GM23338 (cell line): ENCODE data around the gene ELOVL6. TPM values are rescaled to one million over a fixed set of nuclear protein-coding genes. Genes with fewer than 3 reads are reported as not detected.

Source experiments
- ATAC-seq: fragments of 200-7000 bp; cut with Tn5 transposase; 3 replicates; pipeline ENCODE4 v1.9.1; 2020
- DNase-seq: peaks from one replicate; pipeline ENCODE4 v3.0.0-alpha.2; 2015; ENCODE audit warnings: low spot score
- H2AFZ ChIP-seq: fragments of 200-600 bp; sonication (generic); 2 replicates; pipeline ENCODE4 v1.8.0; 2016; ENCODE audit warnings: antibody characterized with exemption, mild to moderate bottlenecking, moderate library complexity
- H3F3A ChIP-seq: fragments of 200-600 bp; sonication (generic); replicated peaks from 2 replicates; pipeline ENCODE4 v1.8.0; 2017; ENCODE audit warnings: antibody characterized with exemption, mixed run types, low read depth
- H3K27ac ChIP-seq: fragments of 200-600 bp; sonication (generic); 2 replicates; pipeline ENCODE4 v1.6.1; 2016; ENCODE audit warnings: low read depth
- H3K27me3 ChIP-seq: fragments of 200-600 bp; sonication (generic); 2 replicates; pipeline ENCODE4 v1.8.0; 2016; ENCODE audit warnings: mild to moderate bottlenecking, mixed run types, moderate library complexity; ENCODE audit not compliant: insufficient read depth
- H3K36me3 ChIP-seq: fragments of 200-600 bp; sonication (generic); 2 replicates; pipeline ENCODE4 v1.8.0; 2016; ENCODE audit warnings: mild to moderate bottlenecking; ENCODE audit not compliant: insufficient read depth
- H3K4me1 ChIP-seq: fragments of 200-600 bp; sonication (generic); 2 replicates; pipeline ENCODE4 v1.8.0; 2016; ENCODE audit warnings: mild to moderate bottlenecking, moderate library complexity; ENCODE audit not compliant: insufficient read depth
- H3K4me2 ChIP-seq: fragments of 200-600 bp; sonication (generic); 2 replicates; pipeline ENCODE4 v1.7.1; 2017; ENCODE audit warnings: mixed run types
- H3K4me3 ChIP-seq: fragments of 200-600 bp; sonication (generic); 2 replicates; pipeline ENCODE4 v1.6.1; 2016; ENCODE audit warnings: mixed run types
- H3K79me2 ChIP-seq: fragments of 200-600 bp; sonication (generic); replicated peaks from 2 replicates; pipeline ENCODE4 v1.8.0; 2017; ENCODE audit warnings: mild to moderate bottlenecking; ENCODE audit not compliant: insufficient read depth
- H3K9me2 ChIP-seq: fragments of 200-600 bp; sonication (generic); 2 replicates; pipeline ENCODE4 v1.8.0; 2017; ENCODE audit not compliant: insufficient read depth
- H4K20me1 ChIP-seq: fragments of 200-600 bp; sonication (generic); replicated peaks from 2 replicates; pipeline ENCODE4 v1.8.0; 2017; ENCODE audit warnings: mild to moderate bottlenecking; ENCODE audit not compliant: insufficient read depth
- H3K27ac Mint-ChIP-seq: 2 replicates; pipeline ENCODE4 v1.8.0; 2020; ENCODE audit warnings: inconsistent platforms, mild to moderate bottlenecking, moderate library complexity, mixed read lengths
- H3K27me3 Mint-ChIP-seq: 3 replicates; pipeline ENCODE4 v1.8.0; 2022; ENCODE audit warnings: low read depth, mild to moderate bottlenecking, moderate library complexity, mixed read lengths, inconsistent platforms; ENCODE audit not compliant: insufficient read depth, poor library complexity
- H3K36me3 Mint-ChIP-seq: 3 replicates; pipeline ENCODE4 v1.8.0; 2021; ENCODE audit warnings: low read depth, mild to moderate bottlenecking, inconsistent platforms, moderate library complexity, mixed read lengths
- H3K4me1 Mint-ChIP-seq: 3 replicates; pipeline ENCODE4 v1.8.0; 2020; ENCODE audit warnings: mild to moderate bottlenecking, inconsistent platforms, mixed read lengths
- H3K4me3 Mint-ChIP-seq: 3 replicates; pipeline ENCODE4 v1.8.0; 2021; ENCODE audit warnings: moderate library complexity, mild to moderate bottlenecking, inconsistent platforms, mixed read lengths
- H3K9me3 Mint-ChIP-seq: 3 replicates; pipeline ENCODE4 v1.8.0; 2020; ENCODE audit warnings: moderate library complexity, mild to moderate bottlenecking, inconsistent platforms, mixed read lengths
- CREB1 ChIP-seq: fragments of 250-450 bp; sonication (Bioruptor Pico); IDR thresholded peaks from 2 replicates; pipeline ENCODE4 v1.5.0; 2020; ENCODE audit warnings: low read depth, mild to moderate bottlenecking, moderate library complexity
- EZH2 ChIP-seq: fragments of 200-600 bp; sonication (generic); IDR thresholded peaks from one replicate; pipeline ENCODE4 v1.8.0; 2017; ENCODE audit warnings: antibody characterized with exemption, mild to moderate bottlenecking, low read depth; ENCODE audit not compliant: unreplicated experiment
- EZH2phosphoT487 ChIP-seq: fragments of 200-600 bp; sonication (generic); IDR thresholded peaks from one replicate; pipeline ENCODE4 v1.8.1; 2018; ENCODE audit warnings: antibody characterized with exemption; ENCODE audit not compliant: unreplicated experiment
- JUNB ChIP-seq: IDR thresholded peaks from one replicate; pipeline ENCODE4 v1.6.1; 2016; ENCODE audit warnings: antibody characterized with exemption; ENCODE audit not compliant: unreplicated experiment
- NANOG ChIP-seq: IDR thresholded peaks from 2 replicates; pipeline ENCODE4 v1.6.1; 2016; ENCODE audit warnings: antibody characterized with exemption, borderline replicate concordance
- POLR2AphosphoS5 ChIP-seq: IDR thresholded peaks from 2 replicates; pipeline ENCODE4 v1.6.1; 2016; ENCODE audit warnings: antibody characterized with exemption, low read depth
- STAT1 ChIP-seq: IDR thresholded peaks from one replicate; pipeline ENCODE4 v1.6.1; 2016; ENCODE audit warnings: antibody characterized with exemption; ENCODE audit not compliant: unreplicated experiment
- ZNF114 ChIP-seq: fragments of 250-450 bp; sonication (Bioruptor Pico); IDR thresholded peaks from 2 replicates; pipeline ENCODE4 v1.5.0; 2020; ENCODE audit warnings: mild to moderate bottlenecking, moderate library complexity
- ZNF331 ChIP-seq: fragments of 250-450 bp; sonication (Bioruptor Pico); IDR thresholded peaks from 2 replicates; pipeline ENCODE4 v1.5.0; 2020; ENCODE audit warnings: low read depth, mild to moderate bottlenecking, moderate library complexity
- polyA plus RNA-seq: library from polyadenylated mRNA; unstranded; fragments of >200 nt; fragmentation: Nextera tagmentation; extraction: Ambion mirVana; gene quantifications from 2 replicates; pipeline ENCODE4 v1.2.1, GENCODE V29; 2016
- total RNA-seq: library from RNA; depleted of rRNA; stranded (reverse); fragments of >200 nt; shearing (Covaris generic); gene quantifications from 2 replicates; pipeline ENCODE4 v1.2.3, GENCODE V29; 2014
- TF ChIP-seq, protein P1 (sequence below): IDR thresholded peaks from one replicate; pipeline ENCODE4 v1.6.1; 2018; ENCODE audit warnings: antibody characterized with exemption; ENCODE audit not compliant: unreplicated experiment
- TF ChIP-seq, protein P2 (sequence below): IDR thresholded peaks from 2 replicates; pipeline ENCODE4 v1.6.1; 2016; ENCODE audit warnings: antibody characterized with exemption
- TF ChIP-seq, protein P3 (sequence below): fragments of 250-450 bp; sonication (Bioruptor Pico); IDR thresholded peaks from 2 replicates; pipeline ENCODE4 v1.5.0; 2020; ENCODE audit warnings: mild to moderate bottlenecking, moderate library complexity
- TF ChIP-seq, protein P4 (sequence below), 2 experiments: fragments of 200-600 bp in 1 of 2; sonication (generic) in 1 of 2; conservative IDR thresholded peaks; 2 replicates each; pipeline versions ENCODE4 v1.5.1 to v1.6.1; 2016 to 2017; ENCODE audit warnings: antibody characterized with exemption in 2 of 2, low read depth in 2 of 2, mild to moderate bottlenecking in 2 of 2, moderate library complexity in 1 of 2

The ELOVL6 gene
- total and polyA plus RNA-seq, 2 experiments from 2014 or later: 82.7 to 89.5 TPM

DNA sequence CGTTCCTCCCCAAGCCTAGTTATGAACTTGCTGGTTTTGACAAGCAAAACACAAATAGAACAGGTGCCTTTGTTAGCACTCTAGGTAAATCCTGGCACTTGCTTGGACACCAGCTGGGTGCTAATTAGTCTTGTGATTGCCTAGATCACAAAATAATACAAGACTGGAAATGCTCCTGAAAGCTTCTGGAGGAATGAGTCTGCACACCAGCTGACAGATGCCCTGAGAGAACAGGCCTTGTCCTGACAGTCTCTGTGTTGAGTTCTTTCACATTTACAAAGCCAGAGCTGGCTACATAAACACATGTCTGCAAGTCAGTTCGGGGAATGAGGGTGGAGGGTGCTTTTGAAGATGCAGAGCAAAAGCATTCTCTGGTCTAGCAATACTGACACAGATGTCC lies 93.8 kb downstream of the ELOVL6 start:
- Histone ChIP-seq H3K27ac (no peak overlapping the region), H3K36me3 (no peaks in the 10 kb centered on the region), H3K4me3 (no peak overlapping the region), H3K4me2 (no peak overlapping the region), H3K27me3 (no peaks in the 10 kb centered on the region), H4K20me1 (peaks cover 5% of the 10 kb centered on the region; the same call in 1 of the 2 replicates), H2AFZ (no peak overlapping the region), H3F3A (no peaks in the 10 kb centered on the region), H3K79me2 (peaks cover 65% of the 10 kb centered on the region), H3K4me1 (peaks cover 37% of the 10 kb centered on the region), H3K9me2 (no peaks in the 10 kb centered on the region)
- H3K4me3 Mint-ChIP-seq: no peak overlapping the region
- 0 out of 2 replicates have a peak overlapping the region, but pooled peaks have one; percentile 36 for H3K27ac Mint-ChIP-seq
- peaks cover 44% of the 10 kb centered on the region for H3K4me1 Mint-ChIP-seq
- peaks cover 26% of the 10 kb centered on the region; the same call in 2 of the 3 replicates for H3K36me3 Mint-ChIP-seq
- H3K27me3 Mint-ChIP-seq: no peaks in the 10 kb centered on the region
- no peak for ATAC-seq
- DNase-seq: no peak
- H3K9me3 Mint-ChIP-seq: no peaks in the 10 kb centered on the region
- TF ChIP-seq ZNF114 (no peak), STAT1 (no peak), EZH2 (no peak), EZH2phosphoT487 (no peak), NANOG (no peak), CREB1 (CRISPR knock-in tag) (no peak), POLR2AphosphoS5 (no peak), JUNB (no peak), ZNF331 (CRISPR knock-in tag) (no peak)
- TF ChIP-seq, protein P1, sequence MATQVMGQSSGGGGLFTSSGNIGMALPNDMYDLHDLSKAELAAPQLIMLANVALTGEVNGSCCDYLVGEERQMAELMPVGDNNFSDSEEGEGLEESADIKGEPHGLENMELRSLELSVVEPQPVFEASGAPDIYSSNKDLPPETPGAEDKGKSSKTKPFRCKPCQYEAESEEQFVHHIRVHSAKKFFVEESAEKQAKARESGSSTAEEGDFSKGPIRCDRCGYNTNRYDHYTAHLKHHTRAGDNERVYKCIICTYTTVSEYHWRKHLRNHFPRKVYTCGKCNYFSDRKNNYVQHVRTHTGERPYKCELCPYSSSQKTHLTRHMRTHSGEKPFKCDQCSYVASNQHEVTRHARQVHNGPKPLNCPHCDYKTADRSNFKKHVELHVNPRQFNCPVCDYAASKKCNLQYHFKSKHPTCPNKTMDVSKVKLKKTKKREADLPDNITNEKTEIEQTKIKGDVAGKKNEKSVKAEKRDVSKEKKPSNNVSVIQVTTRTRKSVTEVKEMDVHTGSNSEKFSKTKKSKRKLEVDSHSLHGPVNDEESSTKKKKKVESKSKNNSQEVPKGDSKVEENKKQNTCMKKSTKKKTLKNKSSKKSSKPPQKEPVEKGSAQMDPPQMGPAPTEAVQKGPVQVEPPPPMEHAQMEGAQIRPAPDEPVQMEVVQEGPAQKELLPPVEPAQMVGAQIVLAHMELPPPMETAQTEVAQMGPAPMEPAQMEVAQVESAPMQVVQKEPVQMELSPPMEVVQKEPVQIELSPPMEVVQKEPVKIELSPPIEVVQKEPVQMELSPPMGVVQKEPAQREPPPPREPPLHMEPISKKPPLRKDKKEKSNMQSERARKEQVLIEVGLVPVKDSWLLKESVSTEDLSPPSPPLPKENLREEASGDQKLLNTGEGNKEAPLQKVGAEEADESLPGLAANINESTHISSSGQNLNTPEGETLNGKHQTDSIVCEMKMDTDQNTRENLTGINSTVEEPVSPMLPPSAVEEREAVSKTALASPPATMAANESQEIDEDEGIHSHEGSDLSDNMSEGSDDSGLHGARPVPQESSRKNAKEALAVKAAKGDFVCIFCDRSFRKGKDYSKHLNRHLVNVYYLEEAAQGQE: no peak
- TF ChIP-seq, protein P2, sequence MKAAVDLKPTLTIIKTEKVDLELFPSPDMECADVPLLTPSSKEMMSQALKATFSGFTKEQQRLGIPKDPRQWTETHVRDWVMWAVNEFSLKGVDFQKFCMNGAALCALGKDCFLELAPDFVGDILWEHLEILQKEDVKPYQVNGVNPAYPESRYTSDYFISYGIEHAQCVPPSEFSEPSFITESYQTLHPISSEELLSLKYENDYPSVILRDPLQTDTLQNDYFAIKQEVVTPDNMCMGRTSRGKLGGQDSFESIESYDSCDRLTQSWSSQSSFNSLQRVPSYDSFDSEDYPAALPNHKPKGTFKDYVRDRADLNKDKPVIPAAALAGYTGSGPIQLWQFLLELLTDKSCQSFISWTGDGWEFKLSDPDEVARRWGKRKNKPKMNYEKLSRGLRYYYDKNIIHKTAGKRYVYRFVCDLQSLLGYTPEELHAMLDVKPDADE: no peak
- TF ChIP-seq, protein P3, sequence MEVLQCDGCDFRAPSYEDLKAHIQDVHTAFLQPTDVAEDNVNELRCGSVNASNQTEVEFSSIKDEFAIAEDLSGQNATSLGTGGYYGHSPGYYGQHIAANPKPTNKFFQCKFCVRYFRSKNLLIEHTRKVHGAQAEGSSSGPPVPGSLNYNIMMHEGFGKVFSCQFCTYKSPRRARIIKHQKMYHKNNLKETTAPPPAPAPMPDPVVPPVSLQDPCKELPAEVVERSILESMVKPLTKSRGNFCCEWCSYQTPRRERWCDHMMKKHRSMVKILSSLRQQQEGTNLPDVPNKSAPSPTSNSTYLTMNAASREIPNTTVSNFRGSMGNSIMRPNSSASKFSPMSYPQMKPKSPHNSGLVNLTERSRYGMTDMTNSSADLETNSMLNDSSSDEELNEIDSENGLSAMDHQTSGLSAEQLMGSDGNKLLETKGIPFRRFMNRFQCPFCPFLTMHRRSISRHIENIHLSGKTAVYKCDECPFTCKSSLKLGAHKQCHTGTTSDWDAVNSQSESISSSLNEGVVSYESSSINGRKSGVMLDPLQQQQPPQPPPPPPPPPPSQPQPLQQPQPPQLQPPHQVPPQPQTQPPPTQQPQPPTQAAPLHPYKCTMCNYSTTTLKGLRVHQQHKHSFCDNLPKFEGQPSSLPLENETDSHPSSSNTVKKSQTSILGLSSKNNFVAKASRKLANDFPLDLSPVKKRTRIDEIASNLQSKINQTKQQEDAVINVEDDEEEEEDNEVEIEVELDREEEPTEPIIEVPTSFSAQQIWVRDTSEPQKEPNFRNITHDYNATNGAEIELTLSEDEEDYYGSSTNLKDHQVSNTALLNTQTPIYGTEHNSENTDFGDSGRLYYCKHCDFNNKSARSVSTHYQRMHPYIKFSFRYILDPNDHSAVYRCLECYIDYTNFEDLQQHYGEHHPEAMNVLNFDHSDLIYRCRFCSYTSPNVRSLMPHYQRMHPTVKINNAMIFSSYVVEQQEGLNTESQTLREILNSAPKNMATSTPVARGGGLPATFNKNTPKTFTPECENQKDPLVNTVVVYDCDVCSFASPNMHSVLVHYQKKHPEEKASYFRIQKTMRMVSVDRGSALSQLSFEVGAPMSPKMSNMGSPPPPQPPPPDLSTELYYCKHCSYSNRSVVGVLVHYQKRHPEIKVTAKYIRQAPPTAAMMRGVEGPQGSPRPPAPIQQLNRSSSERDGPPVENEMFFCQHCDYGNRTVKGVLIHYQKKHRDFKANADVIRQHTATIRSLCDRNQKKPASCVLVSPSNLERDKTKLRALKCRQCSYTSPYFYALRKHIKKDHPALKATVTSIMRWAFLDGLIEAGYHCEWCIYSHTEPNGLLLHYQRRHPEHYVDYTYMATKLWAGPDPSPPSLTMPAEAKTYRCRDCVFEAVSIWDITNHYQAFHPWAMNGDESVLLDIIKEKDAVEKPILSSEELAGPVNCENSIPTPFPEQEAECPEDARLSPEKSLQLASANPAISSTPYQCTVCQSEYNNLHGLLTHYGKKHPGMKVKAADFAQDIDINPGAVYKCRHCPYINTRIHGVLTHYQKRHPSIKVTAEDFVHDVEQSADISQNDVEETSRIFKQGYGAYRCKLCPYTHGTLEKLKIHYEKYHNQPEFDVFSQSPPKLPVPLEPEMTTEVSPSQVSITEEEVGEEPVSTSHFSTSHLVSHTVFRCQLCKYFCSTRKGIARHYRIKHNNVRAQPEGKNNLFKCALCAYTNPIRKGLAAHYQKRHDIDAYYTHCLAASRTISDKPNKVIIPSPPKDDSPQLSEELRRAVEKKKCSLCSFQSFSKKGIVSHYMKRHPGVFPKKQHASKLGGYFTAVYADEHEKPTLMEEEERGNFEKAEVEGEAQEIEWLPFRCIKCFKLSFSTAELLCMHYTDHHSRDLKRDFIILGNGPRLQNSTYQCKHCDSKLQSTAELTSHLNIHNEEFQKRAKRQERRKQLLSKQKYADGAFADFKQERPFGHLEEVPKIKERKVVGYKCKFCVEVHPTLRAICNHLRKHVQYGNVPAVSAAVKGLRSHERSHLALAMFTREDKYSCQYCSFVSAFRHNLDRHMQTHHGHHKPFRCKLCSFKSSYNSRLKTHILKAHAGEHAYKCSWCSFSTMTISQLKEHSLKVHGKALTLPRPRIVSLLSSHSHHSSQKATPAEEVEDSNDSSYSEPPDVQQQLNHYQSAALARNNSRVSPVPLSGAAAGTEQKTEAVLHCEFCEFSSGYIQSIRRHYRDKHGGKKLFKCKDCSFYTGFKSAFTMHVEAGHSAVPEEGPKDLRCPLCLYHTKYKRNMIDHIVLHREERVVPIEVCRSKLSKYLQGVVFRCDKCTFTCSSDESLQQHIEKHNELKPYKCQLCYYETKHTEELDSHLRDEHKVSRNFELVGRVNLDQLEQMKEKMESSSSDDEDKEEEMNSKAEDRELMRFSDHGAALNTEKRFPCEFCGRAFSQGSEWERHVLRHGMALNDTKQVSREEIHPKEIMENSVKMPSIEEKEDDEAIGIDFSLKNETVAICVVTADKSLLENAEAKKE (CRISPR knock-in tag): no peak
- TF ChIP-seq, protein P4, sequence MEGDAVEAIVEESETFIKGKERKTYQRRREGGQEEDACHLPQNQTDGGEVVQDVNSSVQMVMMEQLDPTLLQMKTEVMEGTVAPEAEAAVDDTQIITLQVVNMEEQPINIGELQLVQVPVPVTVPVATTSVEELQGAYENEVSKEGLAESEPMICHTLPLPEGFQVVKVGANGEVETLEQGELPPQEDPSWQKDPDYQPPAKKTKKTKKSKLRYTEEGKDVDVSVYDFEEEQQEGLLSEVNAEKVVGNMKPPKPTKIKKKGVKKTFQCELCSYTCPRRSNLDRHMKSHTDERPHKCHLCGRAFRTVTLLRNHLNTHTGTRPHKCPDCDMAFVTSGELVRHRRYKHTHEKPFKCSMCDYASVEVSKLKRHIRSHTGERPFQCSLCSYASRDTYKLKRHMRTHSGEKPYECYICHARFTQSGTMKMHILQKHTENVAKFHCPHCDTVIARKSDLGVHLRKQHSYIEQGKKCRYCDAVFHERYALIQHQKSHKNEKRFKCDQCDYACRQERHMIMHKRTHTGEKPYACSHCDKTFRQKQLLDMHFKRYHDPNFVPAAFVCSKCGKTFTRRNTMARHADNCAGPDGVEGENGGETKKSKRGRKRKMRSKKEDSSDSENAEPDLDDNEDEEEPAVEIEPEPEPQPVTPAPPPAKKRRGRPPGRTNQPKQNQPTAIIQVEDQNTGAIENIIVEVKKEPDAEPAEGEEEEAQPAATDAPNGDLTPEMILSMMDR (conservative IDR thresholded peaks at IDR 0.05; ENCODE audit: low read depth in 2 of 2): no peak
